IMR-90 (cell line): ENCODE data around the gene CREBBP.

Experiments used
- CEBPB ChIP-seq: IDR thresholded peaks from 2 replicates; pipeline ENCODE4 v1.6.1; 2012; ENCODE audit warnings: low read depth, low read length, improper control_type of control experiment
- MAFK ChIP-seq: IDR thresholded peaks from 2 replicates; pipeline ENCODE4 v1.6.1; 2012; ENCODE audit warnings: low read depth, low read length, improper control_type of control experiment
- NFE2L2 ChIP-seq: fragments of 150-350 bp; IDR thresholded peaks from 2 replicates; pipeline ENCODE4 v1.6.1; 2016; ENCODE audit warnings: low read depth, mild to moderate bottlenecking, low read length
- RCOR1 ChIP-seq: IDR thresholded peaks from 2 replicates; pipeline ENCODE4 v1.6.1; 2012; ENCODE audit warnings: mild to moderate bottlenecking, low read length, improper control_type of control experiment; ENCODE audit not compliant: insufficient replicate concordance
- TF ChIP-seq, protein P1 (sequence below): conservative IDR thresholded peaks from 2 replicates; pipeline ENCODE4 v1.5.1; 2012; ENCODE audit warnings: mild to moderate bottlenecking, low read depth, low read length, improper control_type of control experiment

DNA sequence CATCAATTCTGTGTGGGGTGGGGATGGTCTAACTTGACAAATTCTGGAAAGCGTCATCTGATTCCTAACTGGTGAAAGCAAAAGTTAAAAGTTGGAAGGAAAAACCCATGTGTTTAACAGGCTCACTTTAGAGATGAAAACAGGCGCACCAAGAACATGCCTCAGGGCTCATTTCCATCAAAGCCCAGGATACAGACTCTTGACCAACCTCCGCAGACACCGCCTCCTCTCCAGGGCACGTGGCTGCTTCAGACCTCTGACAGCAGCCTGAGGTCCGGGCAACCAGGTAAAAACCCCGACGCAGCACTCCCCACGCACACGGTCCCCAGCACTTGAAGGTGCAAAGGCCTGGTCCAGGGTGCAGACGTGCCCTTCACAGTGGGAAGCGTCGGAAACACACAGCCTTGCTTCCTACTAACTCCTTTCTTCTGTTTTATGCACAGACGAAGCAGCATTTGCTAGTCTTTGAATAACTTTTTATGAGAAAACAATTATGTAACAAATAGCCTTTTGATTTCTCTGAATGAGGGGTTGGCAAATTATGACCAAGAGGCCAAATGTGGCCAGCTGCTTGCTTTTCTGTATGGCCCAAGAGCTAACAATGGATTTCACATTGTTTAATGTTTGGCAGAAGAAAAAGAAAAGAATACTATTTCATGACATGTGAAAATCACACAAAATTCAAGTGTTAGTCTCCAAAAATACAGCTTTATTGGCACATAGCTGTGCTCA is 119.0 kb downstream of the CREBBP start:
- TF ChIP-seq NFE2L2 (no peak), RCOR1 (no peak), MAFK (no peak), CEBPB (no peak)
- TF ChIP-seq, protein P1, sequence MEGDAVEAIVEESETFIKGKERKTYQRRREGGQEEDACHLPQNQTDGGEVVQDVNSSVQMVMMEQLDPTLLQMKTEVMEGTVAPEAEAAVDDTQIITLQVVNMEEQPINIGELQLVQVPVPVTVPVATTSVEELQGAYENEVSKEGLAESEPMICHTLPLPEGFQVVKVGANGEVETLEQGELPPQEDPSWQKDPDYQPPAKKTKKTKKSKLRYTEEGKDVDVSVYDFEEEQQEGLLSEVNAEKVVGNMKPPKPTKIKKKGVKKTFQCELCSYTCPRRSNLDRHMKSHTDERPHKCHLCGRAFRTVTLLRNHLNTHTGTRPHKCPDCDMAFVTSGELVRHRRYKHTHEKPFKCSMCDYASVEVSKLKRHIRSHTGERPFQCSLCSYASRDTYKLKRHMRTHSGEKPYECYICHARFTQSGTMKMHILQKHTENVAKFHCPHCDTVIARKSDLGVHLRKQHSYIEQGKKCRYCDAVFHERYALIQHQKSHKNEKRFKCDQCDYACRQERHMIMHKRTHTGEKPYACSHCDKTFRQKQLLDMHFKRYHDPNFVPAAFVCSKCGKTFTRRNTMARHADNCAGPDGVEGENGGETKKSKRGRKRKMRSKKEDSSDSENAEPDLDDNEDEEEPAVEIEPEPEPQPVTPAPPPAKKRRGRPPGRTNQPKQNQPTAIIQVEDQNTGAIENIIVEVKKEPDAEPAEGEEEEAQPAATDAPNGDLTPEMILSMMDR = no peak
